Choroid plexus epithelial cell (primary cell): ENCODE data around the gene VAV1.
"Not testable (repeated sequence)": the region's sequence is repeated elsewhere in the genome, so short reads cannot be mapped to it uniquely, and the experiment has no call there.

Experiments
- DNase-seq: peaks from one replicate; pipeline ENCODE4 v3.0.0-alpha.2; 2010; ENCODE audit warnings: low read depth
- H3K4me3 ChIP-seq: 2 replicates; pipeline ENCODE4 v1.5.1; 2011; ENCODE audit warnings: low read depth, mild to moderate bottlenecking, control low read depth, low read length, moderate library complexity
- CTCF ChIP-seq: conservative IDR thresholded peaks from 2 replicates; pipeline ENCODE4 v1.5.1; 2011; ENCODE audit warnings: low read depth, mild to moderate bottlenecking, control low read depth, inconsistent platforms, low read length, moderate library complexity

Gene VAV1

GRCh38 chr19:6822311-6822670 lies 49.8 kb downstream of the VAV1 start:
- no peak for DNase-seq
- H3K4me3 ChIP-seq: no peak overlapping the region
- no peak for TF ChIP-seq CTCF

- TF ChIP-seq CTCF: no peak
- H3K4me3 ChIP-seq: no peak overlapping the region
- DNase-seq: no peak
Observed at GRCh38 chr19:6825076-6825774, 52.7 kb downstream of the VAV1 start.

- no peak for DNase-seq
- TF ChIP-seq CTCF: no peak
Observed at GRCh38 chr19:6826281-6826920, 53.9 kb downstream of the VAV1 start.

GRCh38 chr19:6828306-6828697 lies 55.8 kb downstream of the VAV1 start:
- no peak for TF ChIP-seq CTCF
- H3K4me3 ChIP-seq: no peak overlapping the region
- no peak for DNase-seq

More at GRCh38 chr19:6826281-6826920, 53.9 kb downstream of the VAV1 start:
- H3K4me3 ChIP-seq: no peak overlapping the region

- no peak overlapping the region for H3K4me3 ChIP-seq
- no peak for TF ChIP-seq CTCF
- DNase-seq: no peak
Observed at GRCh38 chr19:6828698-6829633, 56.5 kb downstream of the VAV1 start.

GRCh38 chr19:6829829-6830228 lies 57.3 kb downstream of the VAV1 start:
- H3K4me3 ChIP-seq, DNase-seq: not testable (repeated sequence)

- DNase-seq, H3K4me3 ChIP-seq: not testable (repeated sequence)
Observed at GRCh38 chr19:6831084-6831483, 58.6 kb downstream of the VAV1 start.
